ENCODE results near the gene TARS3. TPM values are rescaled to one million over a fixed set of nuclear protein-coding genes. Genes with fewer than 3 reads are reported as not detected.
"Not testable (repeated sequence)": the region's sequence is repeated elsewhere in the genome, so short reads cannot be mapped to it uniquely, and the experiment has no call there.

TARS3 gene
- total RNA-seq, 1 donor from 2014 or later = 14.1 TPM

GRCh38 chr15:101662203-101662602 lies 62.1 kb downstream of the TARS3 start:
- Mint-ChIP-seq H3K27me3 (ENCODE audit: low read depth) (no peaks in the 10 kb centered on the region), H3K4me3 (ENCODE audit: low read depth) (no peak overlapping the region), H3K4me1 (ENCODE audit: low read depth) (peaks cover 7% of the 10 kb centered on the region), H3K36me3 (ENCODE audit: low read depth) (peaks cover 10% of the 10 kb centered on the region), H3K9me3 (no peaks in the 10 kb centered on the region), H3K27ac (no peak overlapping the region)
- DNase-seq (ENCODE audit: low spot score) = no peak
- intact Hi-C loops (cut with micrococcal nuclease) = no loop called here

GRCh38 chr15:101660005-101660404 lies 64.3 kb downstream of the TARS3 start:
- H3K27ac Mint-ChIP-seq = no peak overlapping the region
- DNase-seq (ENCODE audit: low spot score) = no peak
- H3K9me3 Mint-ChIP-seq = no peaks in the 10 kb centered on the region
- peaks cover 6% of the 10 kb centered on the region for H3K36me3 Mint-ChIP-seq (ENCODE audit: low read depth)
- intact Hi-C loops (cut with micrococcal nuclease) = no loop called here
- H3K4me1 Mint-ChIP-seq (ENCODE audit: low read depth) = peaks cover 5% of the 10 kb centered on the region
- H3K4me3 Mint-ChIP-seq (ENCODE audit: low read depth) = no peak overlapping the region
- no peaks in the 10 kb centered on the region for H3K27me3 Mint-ChIP-seq (ENCODE audit: low read depth)

GRCh38 chr15:101657968-101658784 lies 66.1 kb downstream of the TARS3 start:
- peaks cover 19% of the 10 kb centered on the region for H3K36me3 Mint-ChIP-seq (ENCODE audit: low read depth)
- H3K27me3 Mint-ChIP-seq (ENCODE audit: low read depth) = no peaks in the 10 kb centered on the region
- H3K4me1 Mint-ChIP-seq (ENCODE audit: low read depth) = peaks cover 10% of the 10 kb centered on the region
- no peak overlapping the region for H3K4me3 Mint-ChIP-seq (ENCODE audit: low read depth)
- intact Hi-C loops (cut with micrococcal nuclease) = no loop called here
- DNase-seq (ENCODE audit: low spot score) = no peak
- no peaks in the 10 kb centered on the region for H3K9me3 Mint-ChIP-seq
- H3K27ac Mint-ChIP-seq = no peak overlapping the region

- Mint-ChIP-seq H3K9me3 (no peaks in the 10 kb centered on the region), H3K4me1 (ENCODE audit: low read depth) (peaks cover 10% of the 10 kb centered on the region), H3K27ac (no peak overlapping the region), H3K36me3 (ENCODE audit: low read depth) (peaks cover 19% of the 10 kb centered on the region), H3K4me3 (ENCODE audit: low read depth) (no peak overlapping the region), H3K27me3 (ENCODE audit: low read depth) (no peaks in the 10 kb centered on the region)
- intact Hi-C loops (cut with micrococcal nuclease) = no loop called here
- DNase-seq (ENCODE audit: low spot score) = no peak
Observed at GRCh38 chr15:101657171-101657570, 67.1 kb downstream of the TARS3 start.

DNA sequence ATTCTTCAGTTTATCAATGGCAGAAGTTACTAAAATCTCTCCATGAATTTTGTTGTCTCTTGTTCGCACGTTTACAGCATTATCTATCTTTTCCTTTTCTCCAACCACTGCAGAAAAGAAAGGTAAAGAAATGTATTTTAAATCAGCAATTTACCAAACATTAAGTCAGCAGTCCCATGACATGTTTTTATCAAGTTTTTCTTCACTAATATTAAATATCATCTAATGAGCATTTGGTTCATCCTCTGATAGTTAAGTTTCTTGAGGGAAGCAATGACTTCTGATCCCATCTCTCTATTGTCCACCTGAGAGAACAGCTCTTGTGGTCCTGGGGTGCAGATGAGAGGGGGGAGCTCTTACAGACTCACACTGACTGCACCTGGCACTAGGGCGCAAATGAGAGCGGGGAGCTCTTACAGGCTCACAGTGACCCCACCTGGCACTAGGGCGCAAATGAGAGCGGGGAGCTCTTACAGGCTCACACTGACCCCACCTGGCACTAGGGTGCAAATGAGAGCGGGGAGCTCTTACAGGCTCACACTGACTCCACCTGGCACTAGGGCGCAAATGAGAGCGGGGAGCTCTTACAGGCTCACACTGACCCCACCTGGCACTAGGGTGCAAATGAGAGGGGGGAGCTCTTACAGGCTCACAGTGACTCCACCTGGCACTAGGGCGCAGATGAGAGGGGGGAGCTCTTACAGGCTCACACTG lies 69.5 kb downstream of the TARS3 start:
- peaks cover 23% of the 10 kb centered on the region for H3K4me1 Mint-ChIP-seq (ENCODE audit: low read depth)
- intact Hi-C loops (cut with micrococcal nuclease) = loop anchor here (5.0 kb wide), 2 partner anchors 38 to 1052 kb away; partner anchors contain the start of genes ASB7 and LINS1
- H3K27me3 Mint-ChIP-seq (ENCODE audit: low read depth) = not testable (repeated sequence)

GRCh38 chr15:101654171-101654570 lies 70.1 kb downstream of the TARS3 start:
- H3K4me3 Mint-ChIP-seq (ENCODE audit: low read depth) = peak overlapping the region; percentile 28

More for the DNA sequence above, 69.5 kb downstream of the TARS3 start:
- Mint-ChIP-seq H3K4me3 (ENCODE audit: low read depth) (peak overlapping the region; percentile 28), H3K36me3 (ENCODE audit: low read depth) (peaks cover 22% of the 10 kb centered on the region)
- DNase-seq (ENCODE audit: low spot score); H3K9me3 Mint-ChIP-seq; H3K27ac Mint-ChIP-seq: not testable (repeated sequence)

DNA sequence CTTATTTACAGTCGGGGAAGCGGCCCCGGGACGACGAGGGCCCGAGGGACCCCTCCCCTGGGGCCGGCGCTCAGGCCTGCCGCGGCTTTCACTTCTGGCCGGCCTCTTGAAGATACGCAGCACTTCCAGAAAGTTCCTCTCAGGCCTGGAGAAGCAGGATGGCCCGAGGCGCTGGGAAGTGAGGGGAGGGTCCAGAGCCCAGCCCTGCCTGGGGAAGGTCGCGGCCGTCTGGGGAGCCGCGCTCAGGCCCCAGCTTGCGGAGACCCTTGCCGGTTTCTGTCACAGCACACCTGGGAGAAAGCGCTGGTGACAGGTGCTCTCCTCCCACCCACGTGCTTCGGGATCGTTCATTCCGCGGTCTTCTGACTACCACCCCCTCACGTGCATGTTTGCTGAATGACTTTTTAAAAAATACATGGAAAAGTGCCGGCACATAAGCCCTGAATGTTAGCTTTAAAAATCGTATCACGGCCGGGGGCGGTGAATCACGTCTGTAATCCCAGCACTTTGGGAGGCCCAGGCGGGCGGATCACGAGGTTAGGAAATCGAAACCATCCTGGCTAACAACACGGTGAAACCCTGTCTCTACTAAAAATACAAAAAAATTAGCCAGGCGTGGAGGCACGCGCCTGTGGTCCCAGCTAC lies 71.4 kb downstream of the TARS3 start:
- H3K4me1 Mint-ChIP-seq (ENCODE audit: low read depth) = peaks cover 33% of the 10 kb centered on the region
- intact Hi-C loops (cut with micrococcal nuclease) = loop anchor here (1.0 to 5.0 kb wide), 4 partner anchors 39 to 1051 kb away; partner anchors contain the start of genes ASB7 and LINS1
- H3K4me3 Mint-ChIP-seq (ENCODE audit: low read depth) = peak overlapping the region; percentile 89
- peaks cover 40% of the 10 kb centered on the region for H3K36me3 Mint-ChIP-seq (ENCODE audit: low read depth)
- DNase-seq (ENCODE audit: low spot score) = no peak
- H3K9me3 Mint-ChIP-seq = no peaks in the 10 kb centered on the region
- H3K27ac Mint-ChIP-seq = peak overlapping the region; percentile 89
- H3K27me3 Mint-ChIP-seq (ENCODE audit: low read depth) = no peaks in the 10 kb centered on the region

More at GRCh38 chr15:101654171-101654570, 70.1 kb downstream of the TARS3 start:
- Mint-ChIP-seq H3K9me3 (no peaks in the 10 kb centered on the region), H3K27ac (no peak overlapping the region), H3K27me3 (ENCODE audit: low read depth) (no peaks in the 10 kb centered on the region), H3K4me1 (ENCODE audit: low read depth) (peaks cover 28% of the 10 kb centered on the region), H3K36me3 (ENCODE audit: low read depth) (peaks cover 27% of the 10 kb centered on the region)
- intact Hi-C loops (cut with micrococcal nuclease) = loop anchor here (5.0 kb wide), 2 partner anchors 38 to 1052 kb away; partner anchors contain the start of genes ASB7 and LINS1
- DNase-seq (ENCODE audit: low spot score) = no peak

DNA sequence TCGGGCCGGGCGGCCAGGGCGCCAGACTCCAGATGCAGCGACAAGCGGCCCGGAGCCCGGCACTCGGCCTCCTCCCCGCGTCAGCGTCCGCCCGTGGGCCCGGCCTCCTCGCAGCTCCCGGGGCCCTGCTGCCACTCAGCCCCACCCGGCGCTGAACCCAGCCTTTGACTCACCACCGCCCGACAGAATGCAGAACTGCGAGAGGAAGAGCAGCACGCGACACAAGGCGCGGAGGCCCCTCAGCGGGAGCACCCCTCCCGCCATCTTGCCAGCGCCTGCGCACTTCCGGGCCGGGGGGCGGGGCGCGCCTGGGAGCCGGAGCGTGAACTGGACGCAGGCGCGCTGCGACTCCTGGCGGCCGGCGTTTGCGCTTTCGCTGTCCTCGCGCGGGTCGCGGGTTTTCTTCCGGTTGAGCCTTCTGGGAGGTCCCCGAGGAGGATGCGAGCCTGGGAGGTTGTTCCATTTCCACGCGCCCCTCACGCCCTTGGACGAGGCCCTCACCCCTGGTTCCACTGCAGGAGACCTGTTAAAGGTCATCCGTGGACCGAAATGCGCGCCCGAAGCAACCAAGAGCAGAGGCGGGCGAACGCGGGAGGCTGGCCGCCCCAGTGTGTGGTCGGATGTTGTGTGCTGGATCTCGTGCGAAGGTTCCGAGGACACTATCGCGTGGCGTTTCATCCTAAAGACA lies 72.0 kb downstream of the TARS3 start, which contains the start of gene TM2D3:
Gene TM2D3, minus strand, starts transcription at position 284 of the 688 bp plus-strand sequence. Its CDS starts 20 bp downstream, at position 264.
- no peaks in the 10 kb centered on the region for H3K9me3 Mint-ChIP-seq
- H3K4me3 Mint-ChIP-seq (ENCODE audit: low read depth) = peak within 1 kb of the TSS; percentile 89
- H3K27ac Mint-ChIP-seq = peak within 1 kb of the TSS; percentile 90
- H3K4me1 Mint-ChIP-seq (ENCODE audit: low read depth) = peaks cover 33% of the 10 kb centered on the region
- no peaks in the 10 kb centered on the region for H3K27me3 Mint-ChIP-seq (ENCODE audit: low read depth)
- peaks cover 42% of the 10 kb centered on the region for H3K36me3 Mint-ChIP-seq (ENCODE audit: low read depth)
- peak; percentile 92 for DNase-seq (ENCODE audit: low spot score)
- intact Hi-C loops (cut with micrococcal nuclease) = loop anchor here (1.0 to 5.0 kb wide), 4 partner anchors 40 to 1050 kb away; partner anchors contain the start of genes ASB7 and LINS1

GRCh38 chr15:101651554-101652097 lies 72.6 kb downstream of the TARS3 start:
- peaks cover 33% of the 10 kb centered on the region for H3K4me1 Mint-ChIP-seq (ENCODE audit: low read depth)
- peaks cover 48% of the 10 kb centered on the region for H3K36me3 Mint-ChIP-seq (ENCODE audit: low read depth)
- H3K9me3 Mint-ChIP-seq = no peaks in the 10 kb centered on the region
- H3K4me3 Mint-ChIP-seq (ENCODE audit: low read depth) = peak overlapping the region; percentile 89
- H3K27me3 Mint-ChIP-seq (ENCODE audit: low read depth) = no peaks in the 10 kb centered on the region
- intact Hi-C loops (cut with micrococcal nuclease) = loop anchor here (1.0 to 5.0 kb wide), 6 partner anchors 10 to 1049 kb away; partner anchors contain the start of genes ASB7 and LINS1
- H3K27ac Mint-ChIP-seq = peak overlapping the region; percentile 90
- DNase-seq (ENCODE audit: low spot score) = no peak

DNA sequence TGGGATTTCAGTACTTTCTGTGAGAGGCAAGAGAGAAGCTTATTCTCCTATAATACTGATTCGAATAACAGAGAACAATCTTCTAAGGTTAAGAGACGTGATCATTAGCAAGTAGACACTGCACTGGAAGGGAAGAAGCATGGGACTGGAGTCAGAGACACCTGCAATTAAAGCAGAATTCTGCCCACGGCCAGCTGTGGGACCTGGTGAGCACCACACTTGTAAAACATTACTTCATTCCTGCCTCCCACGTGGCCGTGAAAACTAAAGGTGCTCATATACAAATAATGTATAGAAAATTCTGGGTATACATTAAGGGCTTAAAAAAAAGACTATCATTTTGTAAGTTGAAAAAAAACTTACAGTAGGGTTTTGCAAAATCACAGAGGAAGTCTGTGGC lies 74.1 kb downstream of the TARS3 start:
- intact Hi-C loops (cut with micrococcal nuclease) = loop anchor here (5.0 kb wide), 2 partner anchors 42 to 1048 kb away; partner anchors contain the start of genes ASB7 and LINS1
- H3K4me1 Mint-ChIP-seq (ENCODE audit: low read depth) = peaks cover 33% of the 10 kb centered on the region
- H3K27ac Mint-ChIP-seq = no peak overlapping the region

GRCh38 chr15:101648356-101648755 lies 75.9 kb downstream of the TARS3 start:
- no peaks in the 10 kb centered on the region for H3K9me3 Mint-ChIP-seq
- H3K4me3 Mint-ChIP-seq (ENCODE audit: low read depth) = no peak overlapping the region
- DNase-seq (ENCODE audit: low spot score) = no peak
- intact Hi-C loops (cut with micrococcal nuclease) = no loop called here
- H3K27ac Mint-ChIP-seq = no peak overlapping the region
- H3K27me3 Mint-ChIP-seq (ENCODE audit: low read depth) = no peaks in the 10 kb centered on the region
- H3K36me3 Mint-ChIP-seq (ENCODE audit: low read depth) = peaks cover 60% of the 10 kb centered on the region
- H3K4me1 Mint-ChIP-seq (ENCODE audit: low read depth) = peaks cover 22% of the 10 kb centered on the region

More for the DNA sequence above, 74.1 kb downstream of the TARS3 start:
- peak overlapping the region; percentile 45 for H3K4me3 Mint-ChIP-seq (ENCODE audit: low read depth)
- peaks cover 61% of the 10 kb centered on the region for H3K36me3 Mint-ChIP-seq (ENCODE audit: low read depth)
- no peaks in the 10 kb centered on the region for H3K27me3 Mint-ChIP-seq (ENCODE audit: low read depth)
- DNase-seq (ENCODE audit: low spot score) = no peak
- no peaks in the 10 kb centered on the region for H3K9me3 Mint-ChIP-seq

Measured in activated T-helper 2 cell treated with anti-CD3 and anti-CD28 coated beads, Interferon-gamma antibody, Interleukin-2, Interleukin-4, amounts not matched to agents 10 μg/mL and 5 μg/mL and 100 μg/mL, durations not matched to agents 14 hours and 24 hours and 36 hours (primary cell).